ENCODE measurements around the gene GTF3C5.
"Not testable (repeated sequence)": the region's sequence is repeated elsewhere in the genome, so short reads cannot be mapped to it uniquely, and the experiment has no call there.

Gene GTF3C5

DNA sequence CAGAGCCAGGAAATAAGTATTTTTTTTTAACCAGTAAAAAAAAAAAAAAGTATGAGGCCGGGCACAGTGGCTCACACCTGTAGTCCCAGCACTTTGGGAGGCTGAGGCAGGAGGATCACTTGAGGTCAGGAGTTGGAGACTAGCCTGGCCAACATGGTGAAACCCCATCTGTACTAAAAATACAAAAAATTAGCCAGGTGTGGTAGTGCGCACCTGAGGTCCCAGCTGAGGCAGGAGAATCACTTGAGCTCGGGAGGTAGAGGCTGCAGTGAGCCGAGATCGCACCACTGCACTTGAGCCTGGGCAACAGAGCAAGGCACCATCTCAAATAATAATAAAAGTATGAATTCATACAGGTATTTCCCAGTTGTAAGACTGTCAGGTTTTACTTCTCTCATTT lies 41.4 kb downstream of the GTF3C5 start:
- DNase-seq = not testable (repeated sequence)

DNA sequence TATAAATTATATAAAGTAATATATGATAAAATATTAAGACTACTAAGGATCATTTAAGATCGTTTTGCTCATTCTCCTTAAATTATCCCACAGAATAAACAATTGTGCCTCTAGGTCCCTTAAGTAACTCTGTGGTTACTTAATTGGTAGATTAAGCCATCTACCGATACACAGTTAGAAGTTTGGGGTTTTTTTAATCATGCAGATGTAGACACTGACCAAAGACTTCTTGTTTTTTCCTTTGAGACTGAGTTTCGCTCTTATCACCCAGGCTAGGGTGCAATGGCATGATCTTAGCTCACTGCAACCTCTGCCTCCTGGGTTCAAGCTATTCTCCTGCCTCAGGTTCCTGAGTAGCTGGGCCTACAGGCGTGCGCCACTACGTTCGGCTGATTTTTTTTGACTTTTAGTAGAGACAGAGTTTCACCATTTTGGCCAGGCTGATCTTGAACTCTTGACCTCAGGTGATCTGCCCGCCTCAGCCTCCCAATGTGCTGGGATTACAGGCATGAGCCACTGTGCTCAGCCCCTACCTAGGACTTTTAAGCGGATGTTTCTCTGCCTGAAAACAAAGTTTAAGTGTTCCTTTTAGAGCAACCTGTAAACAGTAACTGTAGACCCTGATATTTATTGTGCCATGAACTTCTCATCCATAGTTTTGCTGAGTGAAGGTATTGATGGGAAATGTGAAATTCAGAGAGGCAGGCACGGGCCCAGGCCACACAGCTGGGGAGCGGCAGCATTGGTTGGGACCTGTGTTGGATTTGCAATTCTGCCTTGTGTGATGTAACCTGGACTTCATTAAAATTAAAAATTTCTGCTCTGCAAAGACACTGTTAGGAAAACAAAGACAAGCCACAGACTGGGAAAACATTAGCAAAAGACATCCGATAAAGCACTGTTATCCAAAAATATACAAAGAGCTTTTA lies 42.6 kb downstream of the GTF3C5 start:
- no peak for DNase-seq

- DNase-seq = no peak
These were observed 43.4 kb downstream of the GTF3C5 start for GRCh38 chr9:133074111-133074651.

GRCh38 chr9:133075925-133076630 lies 45.3 kb downstream of the GTF3C5 start:
- DNase-seq = no peak

GRCh38 chr9:133076691-133077090 lies 45.9 kb downstream of the GTF3C5 start:
- DNase-seq = no peak

GRCh38 chr9:133078486-133078885 lies 47.7 kb downstream of the GTF3C5 start:
- DNase-seq = no peak

DNA sequence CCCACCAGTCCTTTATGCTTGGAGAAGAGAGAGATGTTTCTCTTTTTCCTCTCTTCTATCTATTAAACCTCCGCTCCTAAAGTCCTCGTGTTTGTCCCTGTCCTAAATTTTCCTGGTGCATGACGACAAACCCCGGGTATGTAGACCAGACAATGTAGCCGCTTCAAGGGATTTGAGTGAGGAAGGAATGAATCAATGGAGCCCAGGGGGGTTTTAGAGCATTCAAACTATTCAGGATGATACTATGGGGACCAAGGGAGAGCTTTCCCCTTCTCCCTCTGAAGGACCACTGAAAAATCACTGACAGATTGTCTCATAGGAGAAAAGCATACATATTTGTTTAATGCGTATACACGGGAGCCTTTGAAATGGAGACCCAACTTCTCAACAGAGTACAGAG lies 49.4 kb downstream of the GTF3C5 start:
- no peak for DNase-seq

DNA sequence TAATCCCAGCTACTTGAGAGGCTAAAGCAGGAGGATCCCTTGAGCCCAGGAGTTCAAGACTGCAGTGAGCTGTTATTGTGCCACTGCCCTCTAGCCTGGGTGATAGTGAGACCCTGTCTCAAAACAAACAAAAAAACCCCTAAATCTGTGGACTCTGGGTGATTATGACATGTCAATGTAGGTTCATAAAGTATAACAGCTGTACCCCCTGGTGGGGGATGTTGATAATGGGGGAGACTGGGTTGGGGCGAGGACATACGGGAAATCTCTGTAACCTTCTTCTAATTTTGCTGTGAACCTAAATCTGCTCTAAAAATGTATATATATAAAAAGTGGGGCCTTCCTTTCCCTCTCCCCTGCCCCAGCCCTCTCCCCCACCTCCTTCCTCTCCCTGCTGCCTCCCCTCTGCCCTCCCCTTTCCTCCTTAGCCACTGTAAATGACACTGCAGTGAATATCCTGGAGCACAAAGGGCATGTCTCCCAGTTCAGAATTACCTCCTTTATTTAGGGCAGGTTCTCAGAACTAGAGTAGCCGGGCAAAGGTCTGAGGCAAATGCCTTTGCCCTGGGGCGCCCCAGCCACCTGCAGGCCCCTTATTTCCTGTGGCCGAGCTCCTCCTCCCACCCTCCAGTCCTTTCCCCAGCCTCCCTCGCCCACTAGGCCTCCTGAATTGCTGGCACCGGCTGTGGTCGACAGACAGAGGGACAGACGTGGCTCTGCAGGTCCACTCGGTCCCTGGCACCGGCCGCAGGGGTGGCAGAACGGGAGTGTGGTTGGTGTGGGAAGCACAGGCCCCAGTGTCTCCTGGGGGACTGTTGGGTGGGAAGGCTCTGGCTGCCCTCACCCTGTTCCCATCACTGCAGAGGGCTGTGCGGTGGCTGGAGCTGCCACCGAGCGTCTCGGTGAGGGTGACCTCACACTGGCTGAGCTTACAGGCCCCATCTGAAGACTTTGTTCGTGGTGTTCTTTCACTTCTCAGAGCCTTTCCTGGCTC lies 50.3 kb downstream of the GTF3C5 start:
- DNase-seq = not testable (repeated sequence)

- DNase-seq = not testable (repeated sequence)
These were observed 51.3 kb downstream of the GTF3C5 start for GRCh38 chr9:133081957-133082644.

DNA sequence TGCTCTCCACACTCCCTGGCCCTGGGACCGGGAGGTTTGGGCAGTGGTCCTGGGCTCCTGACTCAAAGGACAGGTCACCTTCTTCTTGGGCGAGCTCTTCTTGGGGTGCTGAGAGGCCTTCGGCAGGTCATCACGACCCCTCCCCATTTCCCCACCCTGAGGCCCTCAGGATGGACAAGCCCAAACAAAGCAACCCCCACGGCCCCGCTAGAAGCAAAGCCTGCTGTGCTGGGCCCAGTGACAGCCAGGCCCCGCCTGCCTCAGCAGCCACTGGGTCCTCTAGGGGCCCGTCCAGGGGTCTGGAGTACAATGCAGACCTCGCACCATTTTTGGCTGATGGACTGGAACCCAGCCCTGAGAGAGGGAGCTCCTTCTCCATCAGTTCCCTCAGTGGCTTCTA lies 52.9 kb downstream of the GTF3C5 start:
- not testable (repeated sequence) for DNase-seq

GRCh38 chr9:133086212-133086860 lies 55.5 kb downstream of the GTF3C5 start:
- not testable (repeated sequence) for DNase-seq

DNA sequence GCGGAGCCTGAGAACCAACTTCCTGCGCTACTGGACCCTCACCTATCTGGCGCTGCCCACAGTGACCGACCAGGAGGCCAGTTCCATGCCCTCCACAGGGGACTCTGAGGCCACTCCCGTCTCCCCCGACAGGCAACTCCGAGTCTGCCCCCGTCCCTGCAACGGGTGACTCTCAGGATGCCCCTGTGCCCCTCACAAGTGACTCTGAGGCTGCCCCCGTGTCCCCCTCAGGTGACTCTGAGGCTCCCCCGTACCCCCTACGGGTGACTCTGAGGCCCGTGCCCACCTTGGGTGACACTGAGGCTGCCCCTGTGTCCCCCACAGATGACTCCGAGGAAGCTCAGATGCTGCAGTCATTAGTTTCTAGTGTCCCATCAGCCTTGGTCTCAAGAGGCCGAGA lies 56.1 kb downstream of the GTF3C5 start:
- DNase-seq = no peak

DNA sequence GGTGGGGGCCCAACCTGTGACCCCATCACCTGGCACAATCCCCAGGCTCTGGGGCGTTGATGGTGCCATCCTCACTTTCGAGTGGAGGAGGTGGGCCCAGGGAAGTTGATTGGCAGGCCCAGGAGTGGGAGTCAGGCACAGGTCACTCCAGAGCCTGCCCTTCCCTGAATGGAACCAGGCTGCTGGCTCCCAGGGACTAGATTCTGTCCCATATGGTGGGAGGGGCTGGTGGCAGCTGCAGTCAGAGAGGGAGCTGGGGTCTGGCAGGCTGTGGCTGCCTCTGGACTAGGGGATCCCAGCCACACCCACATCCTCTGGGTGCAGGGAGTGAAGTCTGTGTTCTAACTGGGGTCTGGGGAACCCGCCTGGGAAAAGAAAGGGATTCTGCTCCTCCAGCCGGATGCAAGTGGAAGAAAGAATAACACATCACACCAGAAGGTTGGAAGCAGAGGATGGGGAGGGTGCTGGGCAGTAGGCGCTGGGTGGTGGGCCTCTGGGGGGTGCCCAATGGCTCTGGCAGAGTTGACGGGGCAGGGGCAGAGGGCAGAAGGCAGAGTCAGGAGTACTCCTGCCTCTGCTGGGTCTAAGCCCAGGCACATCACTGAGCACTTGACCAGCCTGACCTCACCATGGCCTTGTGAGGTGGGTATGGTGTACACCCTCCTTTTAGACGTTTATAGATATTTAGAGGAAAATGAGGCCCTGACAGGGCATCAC lies 56.8 kb downstream of the GTF3C5 start:
- DNase-seq = no peak

GRCh38 chr9:133088146-133088750 lies 57.5 kb downstream of the GTF3C5 start:
- no peak for DNase-seq

DNA sequence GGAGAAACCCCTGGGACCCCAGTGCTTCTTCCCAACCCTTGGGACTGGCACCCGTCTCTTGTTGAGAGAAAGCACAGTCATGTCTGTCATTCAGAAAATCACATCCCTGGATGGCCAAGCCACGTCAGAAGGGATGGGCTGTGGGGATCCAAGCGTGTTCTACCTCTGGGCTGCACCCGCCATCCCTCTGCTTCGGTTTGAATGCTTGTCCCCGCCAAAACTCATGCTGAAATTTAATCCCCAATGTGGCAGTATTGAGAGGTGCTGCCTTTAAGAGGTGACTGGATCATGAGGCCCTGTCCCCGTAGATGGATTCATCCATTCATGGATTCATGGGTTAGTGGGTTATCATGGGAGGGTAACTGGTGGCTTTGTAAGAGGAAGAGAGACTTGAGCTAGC lies 58.0 kb downstream of the GTF3C5 start:
- DNase-seq = no peak

GRCh38 chr9:133089271-133089671 lies 58.5 kb downstream of the GTF3C5 start:
- DNase-seq = no peak

DNA sequence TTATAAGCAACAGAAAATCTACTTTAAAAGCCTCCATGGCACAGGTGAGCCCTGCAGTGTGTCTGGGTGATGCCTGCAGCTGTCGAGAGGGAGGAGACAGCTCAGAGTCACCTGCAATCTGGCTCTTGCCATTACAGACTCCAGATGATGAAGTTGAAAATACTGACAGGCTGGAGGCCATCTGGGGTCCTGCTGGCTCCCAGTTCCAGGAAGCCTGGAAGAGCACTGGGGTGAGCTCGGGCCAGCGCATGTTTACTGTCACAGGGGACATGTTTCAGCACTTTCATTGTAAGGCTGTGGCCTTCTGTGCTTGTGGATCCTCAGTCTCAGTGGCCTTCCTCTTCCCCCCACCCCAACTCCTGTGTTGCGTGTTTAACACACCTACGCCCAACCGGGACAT lies 59.4 kb downstream of the GTF3C5 start:
- DNase-seq = no peak

DNA sequence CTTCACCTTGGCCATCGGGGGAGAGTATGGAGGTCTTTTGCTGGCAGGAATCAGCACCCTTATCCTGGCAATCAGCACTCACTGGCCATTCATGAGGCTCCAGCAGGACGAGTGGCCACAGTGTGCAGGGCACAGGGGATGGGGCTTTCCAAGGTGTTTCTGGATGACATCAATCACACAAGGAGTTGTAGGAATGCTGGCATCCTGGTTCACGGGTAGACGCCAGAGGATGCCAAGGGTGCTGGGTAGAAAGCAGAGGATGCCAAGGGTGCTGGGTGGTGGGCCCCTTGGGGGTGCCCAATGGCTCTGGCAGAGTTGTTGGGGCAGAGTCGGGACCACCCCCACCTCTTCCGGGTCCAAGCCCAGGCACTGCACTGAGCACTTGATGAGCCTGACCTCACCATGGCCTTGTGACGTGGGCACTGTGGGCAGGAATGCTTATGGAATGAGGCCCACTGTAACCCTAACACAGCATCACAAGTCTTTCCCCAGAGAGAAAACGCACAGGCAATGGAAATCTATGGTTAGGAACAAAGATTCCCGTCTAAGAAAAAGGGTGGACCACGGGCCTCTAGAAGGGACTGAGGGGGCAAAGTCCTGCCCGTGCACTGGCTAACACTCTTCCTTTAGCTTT lies 60.1 kb downstream of the GTF3C5 start:
- no peak for DNase-seq

GRCh38 chr9:133094351-133094750 lies 63.6 kb downstream of the GTF3C5 start:
- not testable (repeated sequence) for DNase-seq
